Esophagus squamous epithelium (tissue), 4 donors: Measurements from ENCODE around the gene DAPK1.

Experiments used
- POLR2A ChIP-seq, 4 donors: fragments of 450-650 bp; IDR thresholded peaks; one replicate each; pipeline ENCODE4 v1.6.1; 2017; ENCODE audit warnings: antibody characterized with exemption in 4 of 4, mild to moderate bottlenecking in 4 of 4, moderate library complexity in 3 of 4
- TF ChIP-seq, protein P1 (sequence below), 6 experiments: fragments of 450-650 bp in 4 of 6; fragments of 200-600 bp in 2 of 6; sonication (generic) in 2 of 6; IDR thresholded peaks; one replicate each; pipeline ENCODE4 v1.5.1; 2016 to 2019; ENCODE audit warnings: antibody characterized with exemption in 6 of 6, mild to moderate bottlenecking in 4 of 6, moderate library complexity in 4 of 6

- TF ChIP-seq, protein P1, sequence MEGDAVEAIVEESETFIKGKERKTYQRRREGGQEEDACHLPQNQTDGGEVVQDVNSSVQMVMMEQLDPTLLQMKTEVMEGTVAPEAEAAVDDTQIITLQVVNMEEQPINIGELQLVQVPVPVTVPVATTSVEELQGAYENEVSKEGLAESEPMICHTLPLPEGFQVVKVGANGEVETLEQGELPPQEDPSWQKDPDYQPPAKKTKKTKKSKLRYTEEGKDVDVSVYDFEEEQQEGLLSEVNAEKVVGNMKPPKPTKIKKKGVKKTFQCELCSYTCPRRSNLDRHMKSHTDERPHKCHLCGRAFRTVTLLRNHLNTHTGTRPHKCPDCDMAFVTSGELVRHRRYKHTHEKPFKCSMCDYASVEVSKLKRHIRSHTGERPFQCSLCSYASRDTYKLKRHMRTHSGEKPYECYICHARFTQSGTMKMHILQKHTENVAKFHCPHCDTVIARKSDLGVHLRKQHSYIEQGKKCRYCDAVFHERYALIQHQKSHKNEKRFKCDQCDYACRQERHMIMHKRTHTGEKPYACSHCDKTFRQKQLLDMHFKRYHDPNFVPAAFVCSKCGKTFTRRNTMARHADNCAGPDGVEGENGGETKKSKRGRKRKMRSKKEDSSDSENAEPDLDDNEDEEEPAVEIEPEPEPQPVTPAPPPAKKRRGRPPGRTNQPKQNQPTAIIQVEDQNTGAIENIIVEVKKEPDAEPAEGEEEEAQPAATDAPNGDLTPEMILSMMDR (IDR thresholded peaks at IDR 0.05), result no peak
- no peak for TF ChIP-seq POLR2A (IDR thresholded peaks at IDR 0.05)
Observed at GRCh38 chr9:87663556-87663955, 165.9 kb downstream of the DAPK1 start.
